Vagina (tissue), 2 donors: ENCODE measurements around the gene GDPGP1. TPM values are rescaled to one million over a fixed set of nuclear protein-coding genes. Genes with fewer than 3 reads are reported as not detected.
"Not testable (repeated sequence)": the region's sequence is repeated elsewhere in the genome, so short reads cannot be mapped to it uniquely, and the experiment has no call there.

ENCODE experiments used
- DNase-seq, 2 donors: peaks; one replicate each; pipeline ENCODE4 v3.0.0-alpha.2; 2017; ENCODE audit errors: extremely low spot score in 2 of 2
- H3K27ac ChIP-seq: fragments of 200-600 bp; sonication (generic); one replicate; pipeline ENCODE4 v1.5.1; 2019
- H3K27me3 ChIP-seq: fragments of 200-600 bp; sonication (generic); one replicate; pipeline ENCODE4 v1.5.1; 2019
- H3K36me3 ChIP-seq, 2 donors: fragments of 200-600 bp; sonication (generic); one replicate each; pipeline ENCODE4 v1.5.1; 2017 to 2019
- H3K4me1 ChIP-seq: fragments of 200-600 bp; sonication (generic); one replicate; pipeline ENCODE4 v1.5.1; 2019
- H3K4me3 ChIP-seq, 2 donors: fragments of 200-600 bp; sonication (generic); 1 replicate in 1 of 2; 2 replicates in 1 of 2; pipeline ENCODE4 v1.5.1; 2016 to 2019
- H3K9me3 ChIP-seq: fragments of 200-600 bp; sonication (generic); one replicate; pipeline ENCODE4 v1.5.1; 2019
- POLR2A ChIP-seq, 2 donors: fragments of 450-650 bp; IDR thresholded peaks; one replicate each; pipeline ENCODE4 v1.6.1; 2017; ENCODE audit warnings: antibody characterized with exemption in 2 of 2, mild to moderate bottlenecking in 2 of 2, moderate library complexity in 2 of 2
- POLR2AphosphoS5 ChIP-seq, 2 donors: sonication (generic); formaldehyde crosslinking; IDR thresholded peaks; one replicate each; pipeline ENCODE4 v1.9.0; 2017; ENCODE audit warnings: antibody characterized with exemption in 2 of 2, mild to moderate bottlenecking in 2 of 2, low read depth in 1 of 2; ENCODE audit not compliant: insufficient read depth in 1 of 2
- intact Hi-C: fragments of 100-400 bp; cut with DNase I; formaldehyde crosslinking; loops from one replicate; pipeline ENCODE4 v1.15.1; 2023
- total RNA-seq: library from RNA; depleted of rRNA; stranded (reverse); fragments of >200 nt; gene quantifications from one replicate; pipeline ENCODE4 v1.2.3, GENCODE V29; 2016
- TF ChIP-seq, protein P1 (sequence below), 3 experiments: fragments of 450-650 bp in 2 of 3; fragments of 200-600 bp in 1 of 3; sonication (generic) in 1 of 3; IDR thresholded peaks; one replicate each; pipeline ENCODE4 v1.5.1; 2017 to 2019; ENCODE audit warnings: antibody characterized with exemption in 3 of 3, mild to moderate bottlenecking in 2 of 3, moderate library complexity in 2 of 3

The GDPGP1 gene
- total RNA-seq, 1 donor from 2014 or later: 4.9 TPM

DNA sequence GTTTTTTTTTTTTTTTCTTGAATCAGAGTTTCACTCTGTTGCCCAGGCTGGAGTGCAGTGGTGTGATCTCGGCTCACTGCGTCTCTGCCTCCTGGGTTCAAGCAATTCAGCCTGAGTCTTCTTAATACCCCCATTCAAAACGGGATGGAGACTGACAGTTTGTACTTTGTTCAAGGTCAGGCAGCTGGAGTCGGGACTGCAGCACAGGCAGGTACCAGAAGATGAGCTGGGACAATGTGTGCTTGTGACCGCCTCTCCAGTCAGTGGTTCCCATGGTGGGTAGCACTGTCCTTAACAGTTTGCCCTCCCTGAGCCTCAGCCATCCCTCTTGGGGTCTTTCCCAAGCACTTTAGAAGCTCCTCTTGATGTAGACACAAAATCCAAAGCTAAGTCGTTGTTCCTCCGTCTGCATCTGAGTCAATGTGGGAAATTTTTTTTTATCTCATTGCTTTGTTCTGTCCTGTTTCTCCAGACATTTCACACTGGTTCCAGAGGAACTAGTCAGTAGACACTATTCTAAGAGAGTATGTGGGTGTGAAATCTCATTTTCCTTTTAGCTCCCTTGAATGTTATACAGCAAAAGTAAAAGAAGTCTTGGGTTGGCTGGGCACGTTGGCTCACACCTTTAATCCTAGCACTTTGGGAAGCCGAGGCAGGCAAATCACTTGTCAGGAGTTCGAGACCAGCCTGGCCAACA is 10.1 kb downstream of the GDPGP1 start:
- H3K36me3 ChIP-seq: peaks cover 0 to 8% of the 10 kb centered on the region in 2 donors
- no peak overlapping the region for H3K27ac ChIP-seq
- H3K4me3 ChIP-seq: no peak overlapping the region
- no peaks in the 10 kb centered on the region for H3K27me3 ChIP-seq
- intact Hi-C loops: no loop called here
- H3K9me3 ChIP-seq: no peaks in the 10 kb centered on the region
- no peaks in the 10 kb centered on the region for H3K4me1 ChIP-seq
- DNase-seq: no peak
- TF ChIP-seq POLR2A (IDR thresholded peaks at IDR 0.05) (no peak), POLR2AphosphoS5 (IDR thresholded peaks at IDR 0.05; ENCODE audit: insufficient read depth in 1 of 2, low read depth in 1 of 2) (no peak)
- TF ChIP-seq, protein P1, sequence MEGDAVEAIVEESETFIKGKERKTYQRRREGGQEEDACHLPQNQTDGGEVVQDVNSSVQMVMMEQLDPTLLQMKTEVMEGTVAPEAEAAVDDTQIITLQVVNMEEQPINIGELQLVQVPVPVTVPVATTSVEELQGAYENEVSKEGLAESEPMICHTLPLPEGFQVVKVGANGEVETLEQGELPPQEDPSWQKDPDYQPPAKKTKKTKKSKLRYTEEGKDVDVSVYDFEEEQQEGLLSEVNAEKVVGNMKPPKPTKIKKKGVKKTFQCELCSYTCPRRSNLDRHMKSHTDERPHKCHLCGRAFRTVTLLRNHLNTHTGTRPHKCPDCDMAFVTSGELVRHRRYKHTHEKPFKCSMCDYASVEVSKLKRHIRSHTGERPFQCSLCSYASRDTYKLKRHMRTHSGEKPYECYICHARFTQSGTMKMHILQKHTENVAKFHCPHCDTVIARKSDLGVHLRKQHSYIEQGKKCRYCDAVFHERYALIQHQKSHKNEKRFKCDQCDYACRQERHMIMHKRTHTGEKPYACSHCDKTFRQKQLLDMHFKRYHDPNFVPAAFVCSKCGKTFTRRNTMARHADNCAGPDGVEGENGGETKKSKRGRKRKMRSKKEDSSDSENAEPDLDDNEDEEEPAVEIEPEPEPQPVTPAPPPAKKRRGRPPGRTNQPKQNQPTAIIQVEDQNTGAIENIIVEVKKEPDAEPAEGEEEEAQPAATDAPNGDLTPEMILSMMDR (IDR thresholded peaks at IDR 0.05): no peak

DNA sequence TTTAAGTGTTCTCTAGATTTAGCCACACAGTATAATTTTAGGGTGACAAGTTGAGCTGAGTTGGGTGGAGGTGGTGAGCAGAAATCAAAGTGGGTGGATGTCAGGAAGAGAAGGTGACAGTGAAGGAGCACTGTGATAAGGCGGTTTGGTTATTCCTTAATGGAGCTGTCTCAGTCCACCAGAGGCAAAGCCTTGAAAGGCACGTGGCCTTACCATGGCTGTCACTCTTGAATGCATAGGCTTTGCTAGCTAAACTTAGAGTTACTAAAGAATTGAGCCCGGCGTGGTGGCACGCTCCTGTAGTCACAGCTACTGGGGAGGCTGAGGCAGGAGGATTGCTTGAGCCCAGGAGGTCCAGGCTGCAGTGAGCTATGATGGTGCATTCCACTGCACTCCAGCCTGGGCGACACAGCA is 14.8 kb downstream of the GDPGP1 start:
- no peak for DNase-seq
- Histone ChIP-seq H3K27ac (no peak overlapping the region), H3K4me3 (peak overlapping the region; percentile 50 to 54), H3K4me1 (peaks cover 10% of the 10 kb centered on the region), H3K36me3 (no peaks in the 10 kb centered on the region), H3K9me3 (no peaks in the 10 kb centered on the region), H3K27me3 (no peaks in the 10 kb centered on the region)
- TF ChIP-seq POLR2AphosphoS5 (IDR thresholded peaks at IDR 0.05; ENCODE audit: insufficient read depth in 1 of 2, low read depth in 1 of 2): no peak
- no peak for TF ChIP-seq POLR2A (IDR thresholded peaks at IDR 0.05)
- TF ChIP-seq, protein P1 (IDR thresholded peaks at IDR 0.05): no peak
- intact Hi-C loops: no loop called here

DNA sequence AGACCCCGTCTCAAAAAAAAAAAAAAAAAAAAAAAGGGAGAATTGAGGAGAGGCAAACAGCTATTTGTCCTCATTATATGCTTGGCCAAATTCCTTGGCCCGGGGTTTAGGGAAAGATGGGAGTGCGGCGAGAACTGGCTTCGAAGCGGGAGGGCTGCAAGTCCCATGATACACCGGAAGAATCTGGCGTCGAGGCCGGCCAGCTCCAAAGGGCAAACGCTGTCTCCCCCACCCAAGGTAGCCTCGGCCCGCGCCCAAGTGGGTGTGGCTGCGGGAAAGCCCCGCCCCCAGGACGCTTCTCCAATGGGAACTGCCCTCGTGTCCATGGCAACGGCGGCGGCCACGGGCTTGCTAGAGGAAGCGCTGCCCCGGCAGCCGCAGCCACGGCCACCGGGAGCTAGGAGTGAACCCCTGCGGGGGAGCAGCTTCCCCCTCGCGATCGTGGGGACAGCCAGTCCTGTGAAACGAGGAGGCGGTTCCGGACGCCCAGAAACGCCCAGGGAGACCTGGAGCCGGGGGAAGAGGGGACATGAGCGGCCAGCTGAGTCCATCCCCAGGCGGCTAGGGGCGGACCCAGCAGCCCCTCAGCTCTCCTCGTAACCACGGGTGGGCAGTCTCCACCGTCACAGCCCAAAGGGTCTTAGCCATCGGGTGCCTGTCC is 15.3 kb downstream of the GDPGP1 start, which contains the start of gene TTLL13:
Gene TTLL13 (plus strand): TSS at position 354 of the 661 bp plus-strand sequence. CDS start 1,075 bp downstream, outside the sequence.
- peaks cover 10% of the 10 kb centered on the region for H3K4me1 ChIP-seq
- H3K27me3 ChIP-seq: no peaks in the 10 kb centered on the region
- no peaks in the 10 kb centered on the region for H3K36me3 ChIP-seq
- H3K4me3 ChIP-seq: peak within 1 kb of the TSS; percentile 50 to 54
- intact Hi-C loops: no loop called here
- DNase-seq: no peak
- no peaks in the 10 kb centered on the region for H3K9me3 ChIP-seq
- peak within 1 kb of the TSS; percentile 16 for H3K27ac ChIP-seq
- TF ChIP-seq POLR2A (IDR thresholded peaks at IDR 0.05) (no peak), POLR2AphosphoS5 (IDR thresholded peaks at IDR 0.05; ENCODE audit: insufficient read depth in 1 of 2, low read depth in 1 of 2) (peak in 1 of 2 donors; percentile 76)

DNA sequence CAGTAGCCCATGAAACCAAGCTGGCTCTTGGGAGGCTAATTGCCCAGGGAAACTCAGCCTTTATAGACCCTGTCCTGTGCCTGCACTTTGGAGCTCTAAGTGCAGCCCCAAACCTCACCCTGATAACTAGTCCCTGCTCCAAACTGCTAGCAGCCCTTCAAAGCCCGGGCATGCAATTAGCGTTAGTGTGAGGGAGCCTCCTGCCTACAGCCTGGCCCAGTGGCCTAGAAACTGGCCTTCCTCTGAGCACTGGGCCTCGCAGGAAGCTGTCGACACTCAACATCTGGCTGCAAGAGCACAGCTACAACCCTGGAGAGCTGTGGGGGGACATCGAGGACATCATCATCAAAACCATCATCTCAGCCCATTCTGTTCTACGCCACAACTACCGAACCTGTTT is 23.8 kb downstream of the GDPGP1 start:
- no peak for DNase-seq
- H3K4me3 ChIP-seq: no peak overlapping the region
- no peak for TF ChIP-seq POLR2A (IDR thresholded peaks at IDR 0.05)
- TF ChIP-seq POLR2AphosphoS5 (IDR thresholded peaks at IDR 0.05; ENCODE audit: insufficient read depth in 1 of 2, low read depth in 1 of 2): no peak
- TF ChIP-seq, protein P1 (IDR thresholded peaks at IDR 0.05): no peak
- no peaks in the 10 kb centered on the region for H3K4me1 ChIP-seq
- H3K9me3 ChIP-seq: no peaks in the 10 kb centered on the region
- no peaks in the 10 kb centered on the region for H3K36me3 ChIP-seq
- H3K27ac ChIP-seq: no peak overlapping the region
- no peaks in the 10 kb centered on the region for H3K27me3 ChIP-seq
- intact Hi-C loops: no loop called here

DNA sequence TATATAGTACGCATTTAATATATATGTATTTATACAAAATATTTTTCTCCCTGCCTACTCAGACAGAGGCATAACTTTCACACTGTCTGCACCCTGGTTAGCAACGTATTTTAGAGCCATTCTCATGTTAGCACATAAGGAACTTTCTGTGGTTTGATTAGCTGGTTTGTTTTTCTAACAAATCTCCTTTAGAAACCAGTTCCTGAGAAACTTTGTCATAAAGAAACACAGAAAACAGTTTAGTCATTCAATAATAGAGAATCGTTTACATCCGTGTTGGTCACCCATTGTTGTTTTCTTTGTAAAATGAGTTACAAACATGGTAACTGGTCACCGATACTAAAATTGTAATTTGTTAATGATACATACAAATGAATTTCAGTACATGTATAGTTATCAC is 25.5 kb downstream of the GDPGP1 start:
- no peak for DNase-seq

DNA sequence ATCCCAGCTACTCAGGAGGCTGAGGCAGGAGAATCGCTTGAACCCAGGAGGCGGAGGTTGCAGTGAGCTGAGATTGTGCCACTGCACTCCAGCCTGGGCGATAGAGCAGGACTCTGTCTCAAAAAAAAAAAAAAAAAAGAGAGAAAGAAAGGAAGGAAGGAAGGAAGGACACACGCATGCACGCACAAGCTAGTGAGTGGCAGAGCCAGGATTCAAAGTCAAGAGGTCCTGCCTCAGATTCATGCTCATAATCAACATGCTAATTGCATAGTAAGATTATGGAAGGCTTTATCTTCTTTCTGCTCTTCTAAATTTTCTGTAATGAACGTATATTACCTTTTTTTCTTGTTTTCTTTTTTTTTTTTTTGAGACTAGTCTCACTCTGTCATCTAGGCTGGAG is 26.7 kb downstream of the GDPGP1 start:
- H3K27ac ChIP-seq, H3K27me3 ChIP-seq, H3K4me3 ChIP-seq, DNase-seq, H3K36me3 ChIP-seq, intact Hi-C loops, H3K9me3 ChIP-seq: not testable (repeated sequence)
- H3K4me1 ChIP-seq: peaks cover 11% of the 10 kb centered on the region

More for the DNA sequence above, 25.5 kb downstream of the GDPGP1 start:
- no peaks in the 10 kb centered on the region for H3K36me3 ChIP-seq
- no peaks in the 10 kb centered on the region for H3K27me3 ChIP-seq
- intact Hi-C loops: no loop called here
- no peak overlapping the region for H3K4me3 ChIP-seq
- H3K27ac ChIP-seq: no peak overlapping the region
- H3K9me3 ChIP-seq: no peaks in the 10 kb centered on the region
- peaks cover 5% of the 10 kb centered on the region for H3K4me1 ChIP-seq
- no peak for TF ChIP-seq POLR2A (IDR thresholded peaks at IDR 0.05)
- TF ChIP-seq POLR2AphosphoS5 (IDR thresholded peaks at IDR 0.05; ENCODE audit: insufficient read depth in 1 of 2, low read depth in 1 of 2): no peak
- TF ChIP-seq, protein P1 (IDR thresholded peaks at IDR 0.05): no peak
